ENCODE results near the gene DNAH10.

The DNAH10 gene

GRCh38 chr12:123727878-123728277 lies 34.2 kb upstream of the DNAH10 start:
- no peak for TF ChIP-seq CTCF (IDR thresholded peaks at IDR 0.05; ENCODE audit: insufficient read depth, missing control alignments)
- DNase-seq (ENCODE audit: insufficient read length, low spot score): no peak
- no peak for FAIRE-seq

GRCh38 chr12:123731596-123731995 lies 30.5 kb upstream of the DNAH10 start:
- DNase-seq (ENCODE audit: insufficient read length, low spot score) (no peak), FAIRE-seq (no peak)
- no peak for TF ChIP-seq CTCF (IDR thresholded peaks at IDR 0.05; ENCODE audit: insufficient read depth, missing control alignments)

- no peak for TF ChIP-seq CTCF (IDR thresholded peaks at IDR 0.05; ENCODE audit: insufficient read depth, missing control alignments)
Observed at GRCh38 chr12:123732251-123732650, 29.9 kb upstream of the DNAH10 start.

GRCh38 chr12:123733229-123733628 lies 28.9 kb upstream of the DNAH10 start:
- TF ChIP-seq CTCF (IDR thresholded peaks at IDR 0.05; ENCODE audit: insufficient read depth, missing control alignments): no peak
- DNase-seq (ENCODE audit: insufficient read length, low spot score) (no peak), FAIRE-seq (no peak)

More at GRCh38 chr12:123732251-123732650, 29.9 kb upstream of the DNAH10 start:
- FAIRE-seq (no peak), DNase-seq (ENCODE audit: insufficient read length, low spot score) (no peak)

- DNase-seq (ENCODE audit: insufficient read length, low spot score) (no peak), FAIRE-seq (no peak)
- no peak for TF ChIP-seq CTCF (IDR thresholded peaks at IDR 0.05; ENCODE audit: insufficient read depth, missing control alignments)
Observed at GRCh38 chr12:123734268-123734667, 27.8 kb upstream of the DNAH10 start.

GRCh38 chr12:123741937-123742572 lies 20.0 kb upstream of the DNAH10 start:
- no peak for FAIRE-seq
- TF ChIP-seq CTCF (IDR thresholded peaks at IDR 0.05; ENCODE audit: insufficient read depth, missing control alignments): no peak
- DNase-seq (ENCODE audit: insufficient read length, low spot score): no peak

GRCh38 chr12:123743002-123743401 lies 19.1 kb upstream of the DNAH10 start:
- FAIRE-seq (no peak), DNase-seq (ENCODE audit: insufficient read length, low spot score) (no peak)
- no peak for TF ChIP-seq CTCF (IDR thresholded peaks at IDR 0.05; ENCODE audit: insufficient read depth, missing control alignments)
